HEK293 (cell line): ENCODE data around the gene CDC42EP2.

Experiments
- CTCF ChIA-PET: fragments of 350-600 bp; formaldehyde crosslinking; extraction: SDS; loops from one replicate; lab custom pipeline; 2021; ENCODE audit warnings: antibody characterized with exemption; lab: Yijun Ruan, JAX
- POLR2A ChIA-PET: fragments of 300-600 bp; formaldehyde crosslinking; extraction: SDS; loops from one replicate; lab custom pipeline; 2020; ENCODE audit warnings: antibody characterized with exemption, inconsistent platforms; lab: Yijun Ruan, JAX
- H3K27ac ChIP-seq: fragments of 200-500 bp; sonication (Bioruptor generic); 2 replicates; pipeline ENCODE4 v1.5.1; 2014; ENCODE audit warnings: low read depth, low read length, control low read depth, inconsistent platforms; ENCODE audit errors: extremely low read depth
- H3K36me3 ChIP-seq, 2 experiments: fragments of 200-500 bp in 1 of 2; sonication (Bioruptor generic) in 1 of 2; 1 replicate in 1 of 2; 2 replicates in 1 of 2; pipeline ENCODE4 v1.5.1; 2014 to 2017; ENCODE audit warnings: inconsistent platforms in 2 of 2, low read length in 2 of 2; ENCODE audit not compliant: control insufficient read depth in 2 of 2, insufficient read depth in 1 of 2
- H3K4me1 ChIP-seq: fragments of 200-500 bp; sonication (Bioruptor generic); 2 replicates; pipeline ENCODE4 v1.5.1; 2014; ENCODE audit warnings: mild to moderate bottlenecking, low read length, inconsistent platforms; ENCODE audit not compliant: control insufficient read depth, insufficient read depth
- H3K4me3 ChIP-seq: 2 replicates; pipeline ENCODE4 v1.5.1; 2011; ENCODE audit warnings: low read depth, mild to moderate bottlenecking, control low read depth, low read length, moderate library complexity
- H3K9me3 ChIP-seq: fragments of 200-500 bp; sonication (Bioruptor generic); 2 replicates; pipeline ENCODE4 v1.5.1; 2014; ENCODE audit warnings: low read depth, low read length, inconsistent platforms; ENCODE audit not compliant: control insufficient read depth, insufficient read depth
- HOXD13 ChIP-seq: sonication (generic); formaldehyde crosslinking; IDR thresholded peaks from 2 replicates; pipeline ENCODE4 v1.8.0; 2022; ENCODE audit warnings: missing genetic modification reagents, borderline replicate concordance
- IKZF3 ChIP-seq: fragments of 450-650 bp; IDR thresholded peaks from 2 replicates; pipeline ENCODE4 v1.5.0; 2018; ENCODE audit warnings: missing biosample characterization, mild to moderate bottlenecking, missing genetic modification characterization, moderate library complexity
- OSR2 ChIP-seq: fragments of 450-650 bp; formaldehyde crosslinking; IDR thresholded peaks from 2 replicates; pipeline ENCODE4 v1.5.1; 2016; ENCODE audit warnings: missing biosample characterization, missing genetic modification characterization
- SCRT1 ChIP-seq: fragments of 450-650 bp; formaldehyde crosslinking; IDR thresholded peaks from 2 replicates; pipeline ENCODE4 v1.5.1; 2016; ENCODE audit warnings: missing biosample characterization, missing genetic modification characterization, borderline replicate concordance
- SCRT2 ChIP-seq: fragments of 450-650 bp; formaldehyde crosslinking; IDR thresholded peaks from 2 replicates; pipeline ENCODE4 v1.5.1; 2016; ENCODE audit warnings: missing biosample characterization, missing genetic modification characterization
- YY1 ChIP-seq: fragments of 450-650 bp; formaldehyde crosslinking; IDR thresholded peaks from 2 replicates; pipeline ENCODE4 v1.5.1; 2018; ENCODE audit warnings: missing biosample characterization, missing genetic modification characterization
- ZNF146 ChIP-seq: fragments of 450-650 bp; formaldehyde crosslinking; IDR thresholded peaks from 2 replicates; pipeline ENCODE4 v1.5.1; 2016; ENCODE audit warnings: missing biosample characterization, missing genetic modification characterization
- ZNF16 ChIP-seq: fragments of 450-650 bp; formaldehyde crosslinking; IDR thresholded peaks from 2 replicates; pipeline ENCODE4 v1.5.1; 2016; ENCODE audit warnings: low read depth, missing biosample characterization, missing genetic modification characterization
- ZNF19 ChIP-seq: fragments of 450-650 bp; formaldehyde crosslinking; IDR thresholded peaks from 2 replicates; pipeline ENCODE4; 2016; ENCODE audit warnings: missing biosample characterization, missing genetic modification characterization, low read depth
- ZNF214 ChIP-seq: fragments of 450-650 bp; formaldehyde crosslinking; IDR thresholded peaks from 2 replicates; pipeline ENCODE4 v1.5.1; 2017; ENCODE audit warnings: missing biosample characterization, mild to moderate bottlenecking, missing genetic modification characterization, borderline replicate concordance
- ZNF23 ChIP-seq: fragments of 450-650 bp; formaldehyde crosslinking; IDR thresholded peaks from 2 replicates; pipeline ENCODE4 v1.5.1; 2016; ENCODE audit warnings: missing biosample characterization, missing genetic modification characterization, borderline replicate concordance
- ZNF366 ChIP-seq: fragments of 450-650 bp; formaldehyde crosslinking; conservative IDR thresholded peaks from 2 replicates; pipeline ENCODE4 v1.5.1; 2016; ENCODE audit warnings: missing biosample characterization, missing genetic modification characterization
- ZNF555 ChIP-seq: fragments of 450-650 bp; formaldehyde crosslinking; conservative IDR thresholded peaks from 2 replicates; pipeline ENCODE4 v1.5.1; 2017; ENCODE audit warnings: missing biosample characterization, mild to moderate bottlenecking, missing genetic modification characterization, inconsistent platforms
- ZNF558 ChIP-seq: fragments of 450-650 bp; formaldehyde crosslinking; IDR thresholded peaks from 2 replicates; pipeline ENCODE4 v1.5.1; 2016; ENCODE audit warnings: missing biosample characterization, missing genetic modification characterization
- ZNF571 ChIP-seq: fragments of 450-650 bp; formaldehyde crosslinking; IDR thresholded peaks from 2 replicates; pipeline ENCODE4 v1.5.0; 2017; ENCODE audit warnings: missing biosample characterization, missing genetic modification characterization
- ZNF626 ChIP-seq: fragments of 450-650 bp; sonication (Bioruptor Pico); formaldehyde crosslinking; IDR thresholded peaks from 2 replicates; pipeline ENCODE4 v1.5.1; 2018; ENCODE audit warnings: missing biosample characterization, missing genetic modification characterization, inconsistent platforms
- ZNF830 ChIP-seq: fragments of 450-650 bp; IDR thresholded peaks from 2 replicates; pipeline ENCODE4 v1.5.0; 2018; ENCODE audit warnings: missing biosample characterization, missing genetic modification characterization, low read depth, mild to moderate bottlenecking, moderate library complexity
- ZSCAN5A ChIP-seq: fragments of 450-650 bp; formaldehyde crosslinking; IDR thresholded peaks from 2 replicates; pipeline ENCODE4 v1.5.1; 2016; ENCODE audit warnings: missing biosample characterization, missing genetic modification characterization

Gene CDC42EP2

DNA sequence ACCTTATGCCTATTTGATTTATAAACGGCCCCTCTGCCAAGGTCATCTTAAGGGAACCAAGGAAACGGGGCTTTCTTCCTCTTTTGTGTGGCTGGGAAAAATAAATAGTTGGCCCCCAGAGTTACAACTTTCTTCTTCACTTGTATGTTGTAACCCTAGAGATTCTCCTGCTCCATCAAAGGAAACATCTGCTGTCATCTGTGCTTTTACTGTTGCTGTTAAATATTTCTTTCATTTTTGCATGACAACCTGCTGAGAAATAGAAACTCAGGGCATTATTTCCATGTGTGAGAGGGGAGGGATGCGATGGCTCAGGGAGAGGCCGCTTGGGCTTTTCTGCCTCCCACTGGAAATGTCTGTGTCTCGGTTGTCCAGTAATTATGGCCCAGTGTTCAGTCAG lies 21.8 kb upstream of the CDC42EP2 start:
- Histone ChIP-seq H3K27ac (no peak overlapping the region), H3K9me3 (no peaks in the 10 kb centered on the region), H3K36me3 (peaks cover 11 to 97% of the 10 kb centered on the region in 2 experiments), H3K4me1 (no peaks in the 10 kb centered on the region), H3K4me3 (no peak overlapping the region)
- POLR2A ChIA-PET = interaction anchor here (0.6 kb wide), 1 partner anchor 69 kb away, joined by 5 read pairs; no protein-coding TSS in a partner anchor
- TF ChIP-seq ZNF366 (tag by site-specific recombination) = no peak
- TF ChIP-seq OSR2 = no peak
- TF ChIP-seq ZNF16 = no peak
- TF ChIP-seq ZNF626 = no peak
- TF ChIP-seq YY1 (tag by site-specific recombination) = no peak
- TF ChIP-seq HOXD13 (CRISPR knock-in tag) = no peak
- CTCF ChIA-PET = interaction anchor here (1.1 to 1.5 kb wide), 3 partner anchors 18 to 218 kb away, joined by 3 to 6 read pairs (median 4); partner anchors contain the start of gene CDC42EP2

DNA sequence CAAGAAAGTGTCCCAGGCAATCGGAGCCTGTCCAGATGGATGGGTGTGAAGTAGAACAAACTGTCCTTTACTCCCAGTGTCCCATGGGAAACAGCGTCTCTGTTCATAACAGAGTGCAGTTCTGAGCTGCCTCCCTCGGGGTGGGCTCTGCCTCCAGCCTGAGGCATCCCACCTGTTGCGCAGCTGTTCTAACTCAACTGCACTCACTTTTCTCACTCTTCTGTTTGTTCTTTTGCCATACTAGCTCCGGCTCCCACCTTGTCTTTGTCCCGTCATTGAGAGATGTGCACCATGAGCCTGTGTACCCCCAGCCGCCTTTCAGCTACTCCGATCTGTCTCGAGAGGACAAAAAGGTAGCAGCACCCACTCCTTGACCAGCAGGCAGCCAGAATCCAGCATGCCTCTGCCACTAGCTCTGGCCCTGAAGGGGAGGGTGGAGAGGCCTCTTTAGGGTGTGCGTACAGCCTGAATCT lies 20.7 kb upstream of the CDC42EP2 start:
- Histone ChIP-seq H3K9me3 (no peaks in the 10 kb centered on the region), H3K36me3 (peaks cover 5 to 98% of the 10 kb centered on the region in 2 experiments), H3K27ac (no peak overlapping the region)
- TF ChIP-seq SCRT1 (peak; percentile 61; the same call in 1 of the 2 replicates), ZNF19 (tag by site-specific recombination) (no peak), ZNF23 (tag by site-specific recombination) (no peak), ZNF558 (tag by site-specific recombination) (no peak), ZNF214 (tag by site-specific recombination) (no peak), ZSCAN5A (tag by site-specific recombination) (no peak), ZNF571 (tag by site-specific recombination) (no peak), SCRT2 (tag by site-specific recombination) (peak; percentile 88)
- TF ChIP-seq, all 188 proteins: peak for 2
- H3K4me1 ChIP-seq = no peaks in the 10 kb centered on the region
- H3K4me3 ChIP-seq = no peak overlapping the region
- CTCF ChIA-PET = interaction anchor here (0.7 to 1.5 kb wide), 3 partner anchors 19 to 1510 kb away, joined by 3 to 4 read pairs (median 3); partner anchors contain the start of gene CDC42EP2
- POLR2A ChIA-PET = no interaction called here

GRCh38 chr11:65295001-65295400 lies 19.7 kb upstream of the CDC42EP2 start:
- Histone ChIP-seq H3K9me3 (no peaks in the 10 kb centered on the region), H3K4me3 (no peak overlapping the region), H3K4me1 (no peaks in the 10 kb centered on the region), H3K36me3 (peaks cover 5 to 98% of the 10 kb centered on the region in 2 experiments), H3K27ac (no peak overlapping the region)
- CTCF ChIA-PET = interaction anchor here (0.8 to 1.0 kb wide), 2 partner anchors 10 to 21 kb away, joined by 3 to 7 read pairs; no protein-coding TSS in a partner anchor
- no peak for TF ChIP-seq IKZF3 (tag by site-specific recombination)
- TF ChIP-seq ZNF555 (tag by site-specific recombination) = no peak
- TF ChIP-seq ZNF830 (tag by site-specific recombination) = no peak
- no peak for TF ChIP-seq ZNF146 (tag by site-specific recombination)
- POLR2A ChIA-PET = interaction anchor here (1.2 kb wide), 1 partner anchor 16 kb away, joined by 4 read pairs; no protein-coding TSS in a partner anchor
